Spleen (tissue), 7 donors: ENCODE data around the gene MRGPRX2.

Experiments
- CTCF ChIP-seq, 11 experiments: fragments of 200-600 bp in 7 of 11; fragments of 450-650 bp in 4 of 11; sonication (generic) in 4 of 11; IDR thresholded peaks in 8 of 11; conservative IDR thresholded peaks in 3 of 11; 1 replicate in 7 of 11; 2 replicates in 4 of 11; pipeline versions ENCODE4 v1.4.0 to v1.8.0; 2016 to 2021; ENCODE audit warnings: antibody characterized with exemption in 11 of 11, inconsistent platforms in 4 of 11, mild to moderate bottlenecking in 1 of 11
- POLR2A ChIP-seq, 3 donors: fragments of 450-650 bp; IDR thresholded peaks; one replicate each; pipeline ENCODE4 v1.5.1; 2017; ENCODE audit warnings: antibody characterized with exemption in 3 of 3, mild to moderate bottlenecking in 1 of 3
- donor health status: DM: no; HTN: no; CAD: no; lungs with moderate emphysema.
- donor health status: DM: no; HTN: no; CAD: no.
- donor health status: DM: no; HTN: no; CAD: no.

GRCh38 chr11:19077965-19078364 lies 17.4 kb upstream of the MRGPRX2 start:
- TF ChIP-seq CTCF (IDR thresholded peaks at IDR 0.05 in 8 of 11, conservative IDR thresholded peaks at IDR 0.05 in 3 of 11) (no peak), POLR2A (IDR thresholded peaks at IDR 0.05) (no peak)
